H9 (cell line): Measurements from ENCODE around the gene UNC5A. TPM values are rescaled to one million over a fixed set of nuclear protein-coding genes. Genes with fewer than 3 reads are reported as not detected.
A peak's percentile ranks its signal among the peaks of the same experiment; 100 is the strongest.

Source experiments
- DNase-seq: peaks from one replicate; pipeline ENCODE4 v3.0.0-alpha.2; 2017
- H2AFZ ChIP-seq: one replicate; pipeline ENCODE4 v1.6.1; 2013; ENCODE audit warnings: mild to moderate bottlenecking, low read length, control low read depth, moderate library complexity
- H2AK5ac ChIP-seq: 2 replicates; pipeline ENCODE4 v1.6.1; 2013; ENCODE audit warnings: low read length, control low read depth, mixed read lengths; ENCODE audit not compliant: insufficient read length
- H2BK120ac ChIP-seq: one replicate; pipeline ENCODE4 v1.6.1; 2013; ENCODE audit warnings: low read depth, mild to moderate bottlenecking, low read length, control low read depth, inconsistent platforms; ENCODE audit not compliant: poor library complexity, severe bottlenecking
- H2BK12ac ChIP-seq: 2 replicates; pipeline ENCODE4 v1.6.1; 2013; ENCODE audit warnings: low read length, control low read depth, mixed read lengths, low read depth; ENCODE audit not compliant: insufficient read length
- H2BK15ac ChIP-seq: 2 replicates; pipeline ENCODE4 v1.6.1; 2013; ENCODE audit warnings: low read depth, low read length, control low read depth
- H2BK20ac ChIP-seq: one replicate; pipeline ENCODE4 v1.6.1; 2013; ENCODE audit warnings: low read depth, mild to moderate bottlenecking, low read length, control low read depth, inconsistent platforms; ENCODE audit not compliant: poor library complexity, severe bottlenecking
- H2BK5ac ChIP-seq: 2 replicates; pipeline ENCODE4 v1.6.1; 2013; ENCODE audit warnings: low read length, control low read depth, mixed read lengths; ENCODE audit not compliant: insufficient read length
- H3K14ac ChIP-seq: 2 replicates; pipeline ENCODE4 v1.6.1; 2013; ENCODE audit warnings: low read length, control low read depth; ENCODE audit not compliant: insufficient read depth
- H3K18ac ChIP-seq: 2 replicates; pipeline ENCODE4 v1.6.1; 2013; ENCODE audit warnings: low read depth, mild to moderate bottlenecking, mixed read lengths, low read length, control low read depth; ENCODE audit not compliant: insufficient read length
- H3K23ac ChIP-seq: 2 replicates; pipeline ENCODE4 v1.6.1; 2013; ENCODE audit warnings: low read length, control low read depth, mixed read lengths, low read depth; ENCODE audit not compliant: insufficient read length
- H3K23me2 ChIP-seq: 2 replicates; pipeline ENCODE4 v1.6.1; 2013; ENCODE audit warnings: low read depth, mild to moderate bottlenecking, mixed read lengths, low read length, control low read depth; ENCODE audit not compliant: insufficient read length, poor library complexity, severe bottlenecking
- H3K27ac ChIP-seq: 2 replicates; pipeline ENCODE4 v1.5.1; 2013; ENCODE audit warnings: low read length, control low read depth, mixed read lengths, low read depth; ENCODE audit not compliant: insufficient read length
- H3K27me3 ChIP-seq: 2 replicates; pipeline ENCODE4 v1.6.1; 2013; ENCODE audit warnings: low read length, control low read depth, inconsistent platforms; ENCODE audit not compliant: insufficient read depth
- H3K4ac ChIP-seq: 2 replicates; pipeline ENCODE4 v1.6.1; 2013; ENCODE audit warnings: low read depth, mild to moderate bottlenecking, control low read depth, inconsistent platforms, low read length, moderate library complexity
- H3K4me1 ChIP-seq: 2 replicates; pipeline ENCODE4 v1.6.1; 2013; ENCODE audit warnings: low read length, control low read depth, inconsistent platforms; ENCODE audit not compliant: insufficient read depth
- H3K4me2 ChIP-seq: 2 replicates; pipeline ENCODE4 v1.6.1; 2013; ENCODE audit warnings: low read length, control low read depth, mixed read lengths; ENCODE audit not compliant: insufficient read length, insufficient read depth
- H3K56ac ChIP-seq: 2 replicates; pipeline ENCODE4 v1.6.1; 2013; ENCODE audit warnings: low read depth, mild to moderate bottlenecking, mixed read lengths, low read length, control low read depth; ENCODE audit not compliant: insufficient read length
- H3K79me1 ChIP-seq: 2 replicates; pipeline ENCODE4 v1.6.1; 2013; ENCODE audit warnings: low read depth, mild to moderate bottlenecking, moderate library complexity, low read length, control low read depth, inconsistent platforms; ENCODE audit not compliant: insufficient read depth, poor library complexity, severe bottlenecking
- H3K79me2 ChIP-seq: 2 replicates; pipeline ENCODE4 v1.6.1; 2013; ENCODE audit warnings: low read length, control low read depth, inconsistent platforms; ENCODE audit not compliant: insufficient read depth
- H3K9ac ChIP-seq: 2 replicates; pipeline ENCODE4 v1.6.1; 2013; ENCODE audit warnings: low read length, control low read depth, mixed read lengths; ENCODE audit not compliant: insufficient read length; ENCODE audit errors: extremely low read depth
- H3K9me3 ChIP-seq: one replicate; pipeline ENCODE4 v1.6.1; 2013; ENCODE audit warnings: low read depth, low read length, inconsistent platforms; ENCODE audit not compliant: control insufficient read depth
- H3T11ph ChIP-seq: one replicate; pipeline ENCODE4 v1.6.1; 2013; ENCODE audit warnings: mild to moderate bottlenecking, low read length, control low read depth, inconsistent platforms
- H4K20me1 ChIP-seq: one replicate; pipeline ENCODE4 v1.6.1; 2013; ENCODE audit not compliant: control insufficient read depth, insufficient read length, insufficient read depth
- H4K5ac ChIP-seq: 2 replicates; pipeline ENCODE4 v1.6.1; 2013; ENCODE audit warnings: low read depth, mild to moderate bottlenecking, mixed read lengths, low read length, control low read depth; ENCODE audit not compliant: insufficient read length
- H4K8ac ChIP-seq: replicated peaks from 2 replicates; pipeline ENCODE4 v1.6.1; 2013; ENCODE audit warnings: low read length, control low read depth, mixed read lengths, low read depth; ENCODE audit not compliant: insufficient read length
- H4K91ac ChIP-seq: 2 replicates; pipeline ENCODE4 v1.6.1; 2013; ENCODE audit warnings: low read depth, mild to moderate bottlenecking, moderate library complexity, mixed read lengths, low read length, control low read depth; ENCODE audit not compliant: insufficient read length
- H3K27ac Mint-ChIP-seq, 3 experiments: 2 replicates in 2 of 3; 3 replicates in 1 of 3; pipeline ENCODE4 v1.8.0; 2020 to 2021; ENCODE audit warnings: mixed read lengths in 3 of 3, mild to moderate bottlenecking in 1 of 3, moderate library complexity in 1 of 3
- H3K27me3 Mint-ChIP-seq: 2 replicates; pipeline ENCODE4 v1.8.0; 2021; ENCODE audit warnings: low read depth, mild to moderate bottlenecking, moderate library complexity, mixed read lengths
- H3K36me3 Mint-ChIP-seq, 3 experiments: 2 replicates in 2 of 3; 3 replicates in 1 of 3; pipeline ENCODE4 v1.8.0; 2020 to 2021; ENCODE audit warnings: low read depth in 3 of 3, mixed read lengths in 3 of 3; ENCODE audit not compliant: insufficient read depth in 1 of 3
- H3K4me1 Mint-ChIP-seq, 2 experiments: 2 replicates each; pipeline ENCODE4 v1.8.0; 2020; ENCODE audit warnings: mixed read lengths in 2 of 2
- H3K4me3 Mint-ChIP-seq, 2 experiments: 2 replicates in 1 of 2; 3 replicates in 1 of 2; pipeline ENCODE4 v1.8.0; 2020 to 2021; ENCODE audit warnings: mild to moderate bottlenecking in 2 of 2, mixed read lengths in 2 of 2, moderate library complexity in 1 of 2
- H3K9me3 Mint-ChIP-seq, 2 experiments: 2 replicates in 1 of 2; 3 replicates in 1 of 2; pipeline ENCODE4 v1.8.0; 2020; ENCODE audit warnings: mild to moderate bottlenecking in 2 of 2, mixed read lengths in 2 of 2, moderate library complexity in 1 of 2
- WGBS: extraction: QIAGEN DNeasy Blood & Tissue Kit; methylation state at CpG from one replicate; pipeline ENCODE4 v1.1.7; 2013; ENCODE audit warnings: missing lambda C conversion rate, low lambda C conversion rate, mixed read lengths; ENCODE audit not compliant: insufficient read length; ENCODE audit errors: extremely low coverage; 5-methylcytosine and 5-hydroxymethylcytosine counted together
- total RNA-seq: library from RNA; stranded (reverse); gene quantifications from 2 replicates; pipeline ENCODE4 v1.2.1, GENCODE V29; 2021
- TF ChIP-seq, protein P1 (sequence below): fragments of 200-600 bp; sonication (generic); conservative IDR thresholded peaks from 3 replicates; pipeline ENCODE4 v1.8.0; 2021; ENCODE audit warnings: antibody characterized with exemption, mild to moderate bottlenecking

Gene UNC5A
- total RNA-seq, 1 experiment from 2014 or later = 4.4 TPM

DNA sequence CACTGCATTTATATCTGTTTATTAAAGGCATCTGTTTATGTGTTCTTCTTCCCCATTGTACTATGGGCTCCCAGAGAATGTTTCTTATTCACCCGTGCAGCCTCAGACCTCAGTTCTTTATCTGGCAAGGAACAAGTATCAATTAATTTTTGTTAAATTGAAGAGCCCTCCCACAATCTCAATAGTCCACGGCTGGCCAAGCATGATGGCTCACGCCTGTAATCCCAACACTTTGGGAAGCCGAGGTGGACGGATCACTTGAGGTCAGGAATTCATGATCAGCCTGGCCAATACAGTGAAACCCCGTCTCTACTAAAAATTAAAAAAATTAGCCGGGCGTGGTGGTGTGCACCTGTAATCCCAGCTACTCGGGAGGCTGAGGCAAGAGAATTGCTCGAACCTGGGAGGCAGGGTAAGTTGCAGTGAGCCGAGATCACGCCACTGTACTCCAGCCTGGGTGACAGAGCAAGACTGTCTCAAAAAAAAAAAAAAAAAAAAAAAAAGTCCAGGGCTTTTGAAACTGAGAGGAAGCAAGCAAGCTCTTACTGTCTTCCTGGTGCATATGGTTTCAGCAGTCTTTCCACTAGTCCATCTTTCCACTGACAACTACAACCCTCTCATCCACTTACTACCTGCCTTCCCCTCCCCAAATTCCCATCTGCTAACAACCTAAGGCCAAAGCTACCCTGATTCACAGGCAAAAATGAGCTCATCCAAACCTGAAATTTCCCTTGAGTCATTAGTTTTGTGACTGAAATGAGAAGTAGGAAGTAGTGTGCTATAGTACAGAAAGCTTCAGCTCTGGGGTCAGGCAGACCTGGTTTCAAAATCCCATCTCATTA lies 91.1 kb downstream of the UNC5A start:
- peaks cover 3% of the 10 kb centered on the region; the same call in 1 of the 2 replicates for H3K27me3 Mint-ChIP-seq
- Histone ChIP-seq H2AK5ac (no peak overlapping the region), H4K8ac (no peak overlapping the region), H3K4me1 (no peaks in the 10 kb centered on the region; the same call in 1 of the 2 replicates), H4K20me1 (no peaks in the 10 kb centered on the region), H3K23ac (no peak overlapping the region), H2BK15ac (no peak overlapping the region), H3K9ac (no peak overlapping the region), H2BK5ac (no peak overlapping the region), H4K91ac (no peak overlapping the region), H3T11ph (no peak overlapping the region), H3K14ac (no peak overlapping the region), H3K56ac (no peak overlapping the region), H3K23me2 (no peaks in the 10 kb centered on the region), H3K4ac (no peak overlapping the region), H3K79me1 (no peaks in the 10 kb centered on the region), H3K27ac (no peak overlapping the region), H3K27me3 (no peaks in the 10 kb centered on the region), H3K9me3 (no peaks in the 10 kb centered on the region), H2BK20ac (no peak overlapping the region), H2AFZ (no peak overlapping the region), H3K4me2 (no peak overlapping the region), H3K79me2 (no peaks in the 10 kb centered on the region), H2BK120ac (no peak overlapping the region), H4K5ac (no peak overlapping the region), H3K18ac (no peak overlapping the region), H2BK12ac (no peak overlapping the region)
- TF ChIP-seq, protein P1, sequence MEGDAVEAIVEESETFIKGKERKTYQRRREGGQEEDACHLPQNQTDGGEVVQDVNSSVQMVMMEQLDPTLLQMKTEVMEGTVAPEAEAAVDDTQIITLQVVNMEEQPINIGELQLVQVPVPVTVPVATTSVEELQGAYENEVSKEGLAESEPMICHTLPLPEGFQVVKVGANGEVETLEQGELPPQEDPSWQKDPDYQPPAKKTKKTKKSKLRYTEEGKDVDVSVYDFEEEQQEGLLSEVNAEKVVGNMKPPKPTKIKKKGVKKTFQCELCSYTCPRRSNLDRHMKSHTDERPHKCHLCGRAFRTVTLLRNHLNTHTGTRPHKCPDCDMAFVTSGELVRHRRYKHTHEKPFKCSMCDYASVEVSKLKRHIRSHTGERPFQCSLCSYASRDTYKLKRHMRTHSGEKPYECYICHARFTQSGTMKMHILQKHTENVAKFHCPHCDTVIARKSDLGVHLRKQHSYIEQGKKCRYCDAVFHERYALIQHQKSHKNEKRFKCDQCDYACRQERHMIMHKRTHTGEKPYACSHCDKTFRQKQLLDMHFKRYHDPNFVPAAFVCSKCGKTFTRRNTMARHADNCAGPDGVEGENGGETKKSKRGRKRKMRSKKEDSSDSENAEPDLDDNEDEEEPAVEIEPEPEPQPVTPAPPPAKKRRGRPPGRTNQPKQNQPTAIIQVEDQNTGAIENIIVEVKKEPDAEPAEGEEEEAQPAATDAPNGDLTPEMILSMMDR = no peak
- WGBS = no CpG with 5 or more reads among the region's 12 CpGs
- no peak overlapping the region for H3K4me3 Mint-ChIP-seq
- H3K36me3 Mint-ChIP-seq = peaks cover 17 to 45% (median 23%) of the 10 kb centered on the region in 3 experiments; a peak in 6 of 7 replicates
- peak overlapping the region in 2 of 3 experiments; percentile 28 to 56; a peak in 2 of 7 replicates for H3K27ac Mint-ChIP-seq
- H3K4me1 Mint-ChIP-seq = peaks cover 24 to 27% of the 10 kb centered on the region in 2 experiments
- no peak for DNase-seq
- H3K9me3 Mint-ChIP-seq = no peaks in the 10 kb centered on the region
